ENCODE measurements around the gene TLR1.
A peak's percentile ranks its signal among the peaks of the same experiment; 100 is the strongest.
"Not testable (repeated sequence)": the region's sequence is repeated elsewhere in the genome, so short reads cannot be mapped to it uniquely, and the experiment has no call there.

The TLR1 gene

DNA sequence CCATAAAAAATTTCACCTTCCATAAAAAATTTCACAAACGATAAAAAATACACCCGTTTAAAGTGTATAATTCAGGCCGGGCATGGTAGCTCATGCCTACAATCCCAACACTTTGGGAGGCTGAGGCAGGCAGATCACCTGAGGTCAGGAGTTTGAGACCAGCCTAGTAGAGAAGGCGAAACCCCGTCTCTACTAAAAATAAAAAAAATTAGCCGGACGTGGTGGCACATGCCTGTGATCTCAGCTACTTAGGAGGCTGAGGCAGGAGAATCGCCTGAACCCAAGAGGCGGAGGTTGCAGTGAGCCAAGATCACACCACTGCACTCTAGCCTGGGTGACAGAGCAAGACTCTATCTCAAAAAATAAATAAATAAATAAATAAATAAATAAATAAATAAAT lies 1.7 kb upstream of the TLR1 start:
- not testable (repeated sequence) for DNase-seq

DNA sequence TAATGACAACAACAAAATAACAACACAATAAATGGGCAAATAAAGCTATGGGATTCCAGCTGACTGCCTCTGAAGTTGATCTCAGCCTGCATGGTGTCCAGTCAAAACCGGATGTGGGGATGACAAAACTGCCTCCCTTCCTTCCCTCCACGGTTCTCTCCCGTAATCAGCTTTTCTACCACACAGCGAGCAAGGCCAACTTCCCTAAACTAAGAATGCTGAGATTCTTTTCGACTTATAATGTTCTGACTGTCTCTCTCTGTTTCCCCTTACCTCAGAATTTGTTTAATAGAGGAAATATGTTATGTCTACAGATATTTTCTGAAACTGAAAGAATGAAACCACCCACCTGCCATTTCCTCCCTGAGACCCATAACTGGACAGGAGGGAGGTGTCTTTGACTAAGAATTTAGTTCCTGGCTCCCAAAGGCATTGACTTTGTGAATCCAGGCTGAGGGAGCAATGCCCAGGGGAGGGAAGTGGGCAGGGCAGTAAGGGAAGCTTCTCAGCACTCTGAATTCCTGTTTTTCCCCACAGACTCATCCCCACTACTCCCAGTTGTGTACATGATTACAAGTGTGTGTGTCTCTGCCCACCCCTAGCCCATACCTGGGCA lies 1.0 kb upstream of the TLR1 start:
- peak in 1 of 6 experiments; percentile 17 for DNase-seq

DNA sequence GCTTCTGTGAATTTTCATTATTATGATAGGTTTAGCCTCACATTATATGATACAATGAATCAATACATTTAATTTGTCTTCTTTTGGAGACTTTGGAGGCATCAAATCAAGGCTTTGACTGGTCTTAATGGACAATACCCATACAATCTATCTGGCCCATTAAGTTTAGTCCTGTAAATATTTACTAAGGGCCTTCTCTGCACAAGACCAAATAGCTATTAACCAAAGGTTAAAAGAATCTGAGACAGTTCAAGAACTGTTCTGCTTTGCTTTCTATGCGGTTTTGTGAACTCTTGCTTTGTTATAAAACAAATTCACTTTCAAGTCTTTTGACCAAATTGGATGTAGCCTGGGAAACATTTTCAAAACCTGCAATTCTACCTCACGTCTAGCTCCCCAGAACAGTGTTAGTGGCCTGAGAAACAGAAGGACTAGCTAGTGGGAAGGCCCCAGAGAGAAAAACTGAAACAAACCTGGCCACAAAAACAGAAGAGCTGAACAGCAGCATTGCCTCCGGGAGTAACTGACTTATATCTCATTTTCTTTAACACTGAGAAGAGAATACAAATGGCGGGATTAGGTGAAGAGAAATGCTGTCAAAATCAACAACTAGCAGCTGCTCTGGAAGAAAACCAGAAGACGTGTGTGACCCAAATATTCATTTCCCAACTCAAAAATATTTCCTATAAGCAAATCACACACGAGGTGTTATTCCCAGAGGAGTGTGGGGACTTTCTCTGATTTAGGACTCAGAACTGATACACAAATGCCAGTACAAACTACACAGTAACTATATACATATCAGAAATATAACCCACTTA lies 548 bp downstream of the TLR1 start:
- DNase-seq, result peak in 1 of 6 experiments; percentile 27

GRCh38 chr4:38802561-38803355 lies 1.8 kb downstream of the TLR1 start:
- peak in 1 of 6 experiments; percentile 3 for DNase-seq

GRCh38 chr4:38800961-38801450 lies 3.6 kb downstream of the TLR1 start:
- DNase-seq, result no peak

DNA sequence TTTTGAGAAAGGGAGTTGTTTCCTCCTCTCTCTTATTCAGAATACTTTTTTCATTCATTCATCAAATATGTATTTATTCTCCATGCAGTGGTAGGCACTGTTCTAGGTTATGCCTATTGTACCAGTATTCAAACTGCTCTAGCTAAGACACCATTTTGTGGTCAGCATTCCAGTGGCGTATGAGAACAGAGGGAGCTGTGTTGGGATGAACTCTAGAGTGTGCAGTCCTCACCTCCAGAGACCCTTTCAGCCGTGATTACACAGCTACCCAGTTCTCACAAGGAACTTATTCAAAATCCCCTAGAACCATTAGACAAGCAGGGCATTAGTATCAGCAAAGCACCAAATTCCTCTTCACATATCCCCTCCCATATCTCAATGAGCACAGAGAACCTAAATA lies 4.2 kb downstream of the TLR1 start:
- no peak for DNase-seq

- DNase-seq, result no peak
Measured at GRCh38 chr4:38795087-38795486, 9.5 kb downstream of the TLR1 start.

DNA sequence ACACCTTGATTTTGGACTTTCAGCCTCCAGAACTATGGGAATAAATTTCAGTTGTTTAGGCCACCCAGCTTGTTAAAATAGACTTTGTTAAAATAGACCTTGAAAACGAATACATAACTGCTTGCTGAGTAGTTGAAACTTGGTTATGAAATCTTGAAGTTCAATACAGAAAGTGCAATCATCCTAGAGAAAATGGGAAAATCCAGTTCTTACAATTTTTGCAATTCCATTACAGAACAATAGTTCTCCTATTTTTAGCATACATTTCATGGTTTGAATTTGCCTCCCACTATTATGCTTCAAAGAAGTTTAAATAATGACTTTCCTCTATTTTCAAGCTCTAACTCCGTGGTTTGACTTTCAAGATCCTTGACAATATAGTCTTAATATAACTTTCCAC lies 10.5 kb downstream of the TLR1 start:
- DNase-seq, result no peak

GRCh38 chr4:38791010-38791409 lies 13.6 kb downstream of the TLR1 start:
- no peak for DNase-seq

GRCh38 chr4:38788317-38788716 lies 16.3 kb downstream of the TLR1 start:
- DNase-seq, result no peak

DNA sequence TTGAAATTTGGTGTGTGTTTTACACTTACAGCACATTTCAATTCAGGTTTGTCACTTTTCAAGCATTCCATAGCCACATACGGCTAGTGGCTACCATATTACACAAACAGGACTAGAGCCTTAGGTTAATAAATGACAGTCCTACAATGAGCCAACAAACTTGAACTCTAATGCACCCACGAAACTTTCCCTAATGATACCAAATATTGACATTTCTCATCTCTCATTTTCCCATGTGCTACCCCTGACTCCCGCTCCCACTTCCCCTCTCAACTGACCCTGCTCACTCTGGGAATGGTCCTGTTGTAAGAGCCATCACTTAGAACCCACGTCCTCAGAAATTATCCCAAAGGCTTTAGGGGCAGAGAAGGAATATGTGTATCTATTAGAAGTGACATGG lies 16.9 kb downstream of the TLR1 start:
- no peak for DNase-seq

DNA sequence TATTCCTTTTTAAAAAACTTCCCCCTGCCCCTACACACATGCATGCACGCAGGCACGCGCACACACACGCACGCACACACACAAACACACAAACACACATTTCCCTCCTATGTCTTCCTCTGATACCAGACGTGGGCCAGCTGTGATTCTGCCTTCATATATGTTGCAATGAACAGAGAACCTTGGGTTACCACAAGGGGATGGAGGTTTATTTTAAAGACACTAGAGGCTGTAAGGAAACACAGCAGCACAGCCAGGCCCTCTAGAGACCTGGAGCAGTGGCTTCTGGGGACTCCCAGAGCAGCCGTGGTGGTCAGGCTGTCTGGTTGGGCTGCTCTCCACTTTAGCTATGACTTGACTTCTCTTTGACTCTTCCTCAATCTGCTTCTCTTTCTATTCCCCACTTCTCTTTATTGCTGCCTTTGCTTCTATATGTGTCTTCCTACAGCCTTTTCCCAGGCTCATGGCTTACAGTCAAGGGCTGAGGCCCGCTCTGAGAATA lies 18.6 kb downstream of the TLR1 start:
- DNase-seq, result no peak

DNA sequence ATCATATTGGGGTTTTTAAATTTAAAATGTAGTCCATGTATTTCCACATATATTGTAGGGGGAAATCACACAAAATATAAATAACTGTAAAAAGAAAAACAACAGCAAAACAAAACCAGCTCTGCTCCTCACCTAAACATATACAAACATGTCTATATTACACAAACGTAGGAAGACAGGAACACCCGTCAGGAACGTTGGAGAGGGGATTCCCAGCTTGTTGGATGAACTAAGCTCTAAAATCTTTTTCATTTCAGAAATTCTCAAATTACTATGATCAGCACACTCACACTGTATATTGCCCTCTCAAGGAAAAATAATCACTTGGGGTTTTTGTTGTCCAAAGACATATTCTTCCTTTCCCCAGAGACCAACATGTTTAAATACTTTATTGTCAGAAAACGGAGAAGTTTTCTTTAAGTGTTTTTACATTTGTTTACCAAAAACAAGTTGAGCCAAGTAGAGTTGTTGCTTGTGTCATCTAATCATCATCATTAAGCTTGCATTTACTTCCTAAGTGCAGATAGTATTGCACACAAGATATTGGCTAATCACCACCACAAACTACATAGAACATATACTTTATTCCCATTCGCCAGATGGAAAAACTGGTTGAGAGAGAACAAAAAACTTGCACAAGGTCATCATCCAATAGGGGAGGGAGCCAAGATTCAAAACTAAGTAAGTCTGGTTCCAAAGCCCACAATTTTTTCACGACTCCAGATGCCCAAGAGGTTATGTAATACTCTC lies 19.4 kb downstream of the TLR1 start:
- DNase-seq, result no peak

- no peak for DNase-seq
Measured at GRCh38 chr4:38784141-38784540, 20.4 kb downstream of the TLR1 start.

- no peak for DNase-seq
Measured at GRCh38 chr4:38783109-38783460, 21.5 kb downstream of the TLR1 start.

GRCh38 chr4:38782452-38783108 lies 22.0 kb downstream of the TLR1 start, which contains the start of gene TLR10:
Gene TLR10, minus strand, starts transcription at chr4:38782990. Its CDS starts 7,400 bp downstream, at chr4:38775590.
- DNase-seq, result peak in 4 of 6 experiments; percentile 13 to 58 (median 30)

DNA sequence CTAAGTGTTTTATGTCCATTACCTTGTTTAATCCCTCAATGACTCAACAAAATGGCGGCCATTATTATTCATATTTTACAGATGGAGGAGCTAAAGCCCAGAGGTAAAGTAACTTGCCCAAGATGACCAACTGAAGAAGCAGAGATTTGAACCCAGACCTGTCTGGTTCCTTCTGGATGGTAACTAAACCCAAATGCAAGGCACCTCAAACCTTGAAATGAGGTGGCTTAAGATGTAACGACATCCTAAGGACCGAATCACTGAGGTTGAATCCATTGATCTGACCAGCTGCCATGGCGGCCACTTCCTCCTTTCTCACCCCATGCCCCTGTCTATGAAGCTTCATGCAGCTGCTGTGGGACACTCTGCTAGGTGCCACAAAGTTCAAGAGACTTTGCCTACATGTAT lies 22.7 kb downstream of the TLR1 start:
- no peak for DNase-seq

- DNase-seq, result no peak
Measured at GRCh38 chr4:38780833-38781484, 23.6 kb downstream of the TLR1 start.

GRCh38 chr4:38779790-38780189 lies 24.8 kb downstream of the TLR1 start:
- no peak for DNase-seq

GRCh38 chr4:38777925-38778324 lies 26.7 kb downstream of the TLR1 start:
- DNase-seq, result not testable (repeated sequence)

GRCh38 chr4:38775326-38775725 lies 29.3 kb downstream of the TLR1 start:
- no peak for DNase-seq

Data from stimulated activated naive CD4-positive, alpha-beta T cell (primary cell).